ENCODE data around the gene ARL3. TPM values are rescaled to one million over a fixed set of nuclear protein-coding genes. Genes with fewer than 3 reads are reported as not detected.

ARL3 gene
- total and polyA plus RNA-seq, 2 of the 4 experiments (the other 2 are of a cell fraction), result 5.0 to 14.3 TPM

- Histone ChIP-seq H3K9me1 (ENCODE audit: insufficient read depth, low read length) (peaks cover 10% of the 10 kb centered on the region), H2AFZ (replicated peaks; ENCODE audit: low read length, poor library complexity) (peak within 1 kb of the TSS; percentile 87), H3K4me2 (ENCODE audit: low read depth, low read length) (peak within 1 kb of the TSS; percentile 83), H3K4me1 (ENCODE audit: control insufficient read depth, insufficient read depth, low read length) (peaks cover 9% of the 10 kb centered on the region), H4K5ac (ENCODE audit: low read depth, low read length) (peak within 1 kb of the TSS; percentile 27), H3K9me3 (ENCODE audit: control insufficient read depth, insufficient read depth, low read length) (no peaks in the 10 kb centered on the region), H2BK20ac (ENCODE audit: low read depth, low read length) (0 out of 2 replicates have a peak within 1 kb of the TSS, but pooled peaks have one; percentile 29), H3K27ac (ENCODE audit: insufficient read depth, low read length) (peak within 1 kb of the TSS; percentile 86), H3K36me3 (ENCODE audit: control insufficient read depth, insufficient read depth, low read length) (no peaks in the 10 kb centered on the region), H2BK120ac (ENCODE audit: low read depth, low read length) (peak within 1 kb of the TSS; percentile 74), H4K91ac (ENCODE audit: insufficient read depth, low read depth, low read length) (peak within 1 kb of the TSS; percentile 79), H3K79me1 (ENCODE audit: low read depth in 1 of 2, low read length in 2 of 2) (peaks cover 30 to 63% of the 10 kb centered on the region in 2 experiments), H4K20me1 (ENCODE audit: insufficient read depth, low read length) (peaks cover 11% of the 10 kb centered on the region; the same call in 1 of the 2 replicates), H3K4ac (ENCODE audit: low read depth, low read length) (peak within 1 kb of the TSS; percentile 79), H3K18ac (ENCODE audit: low read depth, low read length) (peak within 1 kb of the TSS; percentile 53), H3K23ac (ENCODE audit: low read depth, low read length) (peak within 1 kb of the TSS; percentile 98), H2AK5ac (ENCODE audit: low read depth, low read length) (peak within 1 kb of the TSS; percentile 81), H3K14ac (replicated peaks; ENCODE audit: low read depth, low read length) (peak within 1 kb of the TSS; percentile 97), H2BK15ac (ENCODE audit: low read depth, low read length) (peak within 1 kb of the TSS; percentile 29; the same call in 2 of the 3 replicates), H4K8ac (ENCODE audit: low read depth in 2 of 2, low read length in 2 of 2) (peak within 1 kb of the TSS; percentile 29 to 78; a peak in 3 of 4 replicates), H3K27me3 (ENCODE audit: control insufficient read depth, insufficient read depth, low read length) (no peaks in the 10 kb centered on the region), H2BK5ac (ENCODE audit: low read depth, low read length, poor library complexity, severe bottlenecking) (peak within 1 kb of the TSS; percentile 75), H2AK9ac (replicated peaks; ENCODE audit: low read depth, low read length, poor library complexity) (peak within 1 kb of the TSS; percentile 95), H3K4me3 (ENCODE audit: insufficient read depth, low read depth, low read length) (peak within 1 kb of the TSS; percentile 81), H3K9ac (ENCODE audit: low read depth, low read length) (peak within 1 kb of the TSS; percentile 74), H3K56ac (ENCODE audit: extremely low read depth, insufficient read depth, low read length) (peak within 1 kb of the TSS; percentile 96)
- DNase-seq, result no peak
- BruUV-seq (replicated peaks), result no TSS peak
- in situ Hi-C loops (cut with MboI; ENCODE audit: low sequenced_read_pairs), result no loop called here
- ATAC-seq (ENCODE audit: low read depth), result peak; percentile 1; the same call in 1 of the 2 replicates
- ChIA-PET POLR2A (ENCODE audit: unreplicated experiment) (interaction anchor here (0.6 kb wide), 1 partner anchor 443 kb away, joined by 3 read pairs; no protein-coding TSS in a partner anchor), CTCF (interaction anchor here (0.5 to 3.1 kb wide), 4 partner anchors 36 to 316 kb away, joined by 3 to 13 read pairs (median 4); no protein-coding TSS in a partner anchor)
- WGBS, 2 experiments (ENCODE audit: extremely low coverage in 2 of 2, insufficient read length in 1 of 2), result 5% methylated on average over 16 of the region's 46 CpGs; no CpG with 5 or more reads in 1 of the 2 experiments
- dilution Hi-C loops (cut with HindIII; ENCODE audit: low sequenced_read_pairs, unreplicated experiment), result no loop called here
- TF ChIP-seq CHD1 (IDR thresholded peaks at IDR 0.05; ENCODE audit: low read depth, low read length), result no peak
- peak; percentile 79; the same call in 1 of the 2 replicates for TF ChIP-seq MXI1 (IDR thresholded peaks at IDR 0.05; ENCODE audit: borderline replicate concordance, low read depth, low read length)
- intact Hi-C loops (cut with micrococcal nuclease), result loop anchor here (1.0 to 5.0 kb wide), 2 partner anchors 69 to 213 kb away; partner anchors contain the start of genes ACTR1A and SUFU
Observed at GRCh38 chr10:102714621-102715455, 641 bp upstream of the ARL3 start, which contains the start of gene SFXN2. Gene SFXN2, plus strand, starts transcription at chr10:102714636. Its CDS starts 12,001 bp downstream, at chr10:102726637.

Measured in IMR-90 (cell line).